NCI-H1417 (cell line): ENCODE measurements around the gene DRC1.

Experiments used
- DNase-seq, 3 experiments: peaks; one replicate each; lab custom pipeline; 2025; lab: John Stamatoyannopoulos, UW

Gene DRC1

GRCh38 chr2:26493566-26493965, 91.8 kb downstream of the DRC1 start:
- DNase-seq, result no peak

DNA sequence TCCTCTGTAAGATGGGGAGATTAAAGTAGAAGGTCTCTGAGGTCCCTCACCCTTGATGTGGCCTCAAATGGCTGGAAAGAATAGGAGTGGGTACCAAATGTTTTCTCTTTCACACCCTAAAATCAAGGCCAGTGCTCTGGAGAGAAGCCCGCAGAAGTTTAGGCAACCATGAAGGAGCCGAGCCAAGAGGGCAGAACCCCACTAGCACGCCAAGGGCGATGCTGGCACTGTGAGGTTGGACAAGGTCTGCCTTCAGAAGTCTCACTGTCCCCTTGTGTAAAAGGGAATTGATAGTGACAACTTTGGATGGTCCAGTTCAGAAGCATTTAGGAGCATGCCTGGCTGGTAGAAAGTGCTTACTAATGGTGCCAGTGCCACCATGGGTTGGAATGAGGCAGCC, 92.5 kb downstream of the DRC1 start:
- DNase-seq, result no peak

DNA sequence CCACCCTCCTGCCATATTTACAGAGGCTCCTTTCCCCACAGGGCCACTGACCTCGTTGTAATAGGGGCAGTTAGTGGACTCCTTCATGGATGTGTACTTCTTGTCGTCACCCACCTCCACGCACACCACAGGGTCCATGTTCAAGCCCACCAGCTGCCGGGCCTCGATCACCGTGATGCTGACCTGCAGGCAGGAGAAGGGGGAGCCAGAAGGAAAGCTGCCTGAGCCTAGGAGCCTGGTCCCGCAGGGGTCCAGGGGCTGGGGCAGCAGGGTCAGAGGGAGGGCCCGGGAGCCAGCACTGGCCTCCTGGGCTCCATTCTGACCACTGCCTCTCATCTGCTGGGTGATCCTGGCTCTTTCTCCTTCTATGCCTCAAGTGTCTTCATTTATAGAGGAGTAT, 93.2 kb downstream of the DRC1 start:
- no peak for DNase-seq

GRCh38 chr2:26495705-26496297, 94.1 kb downstream of the DRC1 start:
- DNase-seq, result peak; percentile 43 to 75 (median 52)

DNA sequence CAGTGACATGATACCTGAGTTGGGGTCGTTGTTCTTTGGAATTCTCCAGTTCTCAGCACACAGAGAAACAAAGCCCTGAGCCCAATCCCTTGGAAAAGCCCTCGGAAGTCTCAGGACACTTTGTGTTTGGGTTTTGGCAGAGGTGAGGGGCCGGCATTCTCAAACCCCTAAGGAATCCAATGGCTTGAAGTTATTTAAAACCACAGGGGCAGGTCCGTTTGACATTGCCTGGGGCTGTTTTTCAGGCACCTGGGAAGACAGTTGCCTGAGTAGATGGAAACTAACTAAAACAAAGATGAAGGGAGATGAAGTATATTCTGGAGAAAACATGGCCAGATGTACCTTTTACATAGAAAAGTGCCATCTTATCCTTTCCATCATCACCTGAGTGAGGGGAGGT, 98.7 kb downstream of the DRC1 start:
- no peak for DNase-seq

DNA sequence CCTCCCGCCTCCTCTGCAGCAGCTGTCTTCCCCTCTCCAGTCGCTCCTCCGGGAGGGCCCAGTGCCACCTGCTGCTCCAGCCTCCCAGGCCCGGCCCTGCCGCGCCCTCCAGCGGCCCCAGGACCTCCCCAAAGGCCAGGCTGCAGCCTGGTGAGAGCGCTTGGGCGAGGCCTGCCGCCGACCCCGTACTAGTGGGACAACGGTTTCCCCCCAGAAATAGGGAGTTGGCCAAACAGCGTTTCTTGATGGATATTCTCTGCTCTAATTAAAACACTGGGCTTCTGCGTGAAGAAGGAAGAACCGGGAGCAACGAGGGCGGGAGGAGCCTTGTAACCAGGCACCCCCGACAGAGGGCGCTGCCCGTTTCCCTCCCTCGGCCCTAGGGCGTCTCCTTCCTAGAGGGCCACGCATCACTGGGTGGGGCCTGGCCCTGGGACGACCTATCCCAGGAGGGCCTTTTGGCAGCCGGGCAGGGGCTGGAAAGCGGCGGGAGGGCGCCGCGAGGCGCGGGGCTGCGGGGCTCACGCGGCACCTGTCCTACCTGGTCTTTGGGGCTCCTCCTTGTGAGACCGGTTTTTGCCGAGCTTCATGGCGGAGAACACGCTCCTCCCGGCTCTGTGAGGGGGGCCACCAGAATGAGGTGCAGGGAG, 101.6 kb downstream of the DRC1 start:
- peak; percentile 87 to 93 (median 88) for DNase-seq

DNA sequence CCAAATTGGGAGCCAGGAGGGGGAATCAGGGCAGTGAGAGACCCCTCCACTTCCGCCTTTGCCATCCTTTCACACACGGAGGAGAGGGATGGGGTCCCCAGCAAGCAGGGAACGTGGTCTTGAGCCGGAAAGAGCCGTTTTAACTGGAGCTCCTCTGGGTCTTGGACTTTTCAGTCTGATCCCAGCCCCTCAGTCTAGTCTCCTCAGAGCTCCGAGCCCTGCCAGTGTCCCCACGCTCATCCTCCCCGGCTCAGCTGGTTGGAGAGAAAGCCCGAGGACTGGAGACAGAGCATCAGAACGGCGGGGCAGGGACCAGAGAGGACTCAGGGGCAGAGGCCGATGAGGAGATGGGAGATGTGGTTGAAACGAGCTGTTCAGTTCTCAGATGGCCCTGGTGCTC, 102.3 kb downstream of the DRC1 start:
- no peak for DNase-seq

- DNase-seq, result no peak
Measured at GRCh38 chr2:26506279-26506678, 104.6 kb downstream of the DRC1 start.
